GM19025 (cell line): Measurements from ENCODE around the gene CALY.
A peak's percentile ranks its signal among the peaks of the same experiment; 100 is the strongest.
"Not testable (repeated sequence)": the region's sequence is repeated elsewhere in the genome, so short reads cannot be mapped to it uniquely, and the experiment has no call there.

ENCODE experiments used
- ATAC-seq: cut with Tn5 transposase; IDR thresholded peaks from one replicate; pipeline ENCODE4 v1.9.1; 2021; ENCODE audit warnings: mild to moderate bottlenecking, low read depth, moderate library complexity; ENCODE audit not compliant: unreplicated experiment

The CALY gene, protein sequence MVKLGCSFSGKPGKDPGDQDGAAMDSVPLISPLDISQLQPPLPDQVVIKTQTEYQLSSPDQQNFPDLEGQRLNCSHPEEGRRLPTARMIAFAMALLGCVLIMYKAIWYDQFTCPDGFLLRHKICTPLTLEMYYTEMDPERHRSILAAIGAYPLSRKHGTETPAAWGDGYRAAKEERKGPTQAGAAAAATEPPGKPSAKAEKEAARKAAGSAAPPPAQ

DNA sequence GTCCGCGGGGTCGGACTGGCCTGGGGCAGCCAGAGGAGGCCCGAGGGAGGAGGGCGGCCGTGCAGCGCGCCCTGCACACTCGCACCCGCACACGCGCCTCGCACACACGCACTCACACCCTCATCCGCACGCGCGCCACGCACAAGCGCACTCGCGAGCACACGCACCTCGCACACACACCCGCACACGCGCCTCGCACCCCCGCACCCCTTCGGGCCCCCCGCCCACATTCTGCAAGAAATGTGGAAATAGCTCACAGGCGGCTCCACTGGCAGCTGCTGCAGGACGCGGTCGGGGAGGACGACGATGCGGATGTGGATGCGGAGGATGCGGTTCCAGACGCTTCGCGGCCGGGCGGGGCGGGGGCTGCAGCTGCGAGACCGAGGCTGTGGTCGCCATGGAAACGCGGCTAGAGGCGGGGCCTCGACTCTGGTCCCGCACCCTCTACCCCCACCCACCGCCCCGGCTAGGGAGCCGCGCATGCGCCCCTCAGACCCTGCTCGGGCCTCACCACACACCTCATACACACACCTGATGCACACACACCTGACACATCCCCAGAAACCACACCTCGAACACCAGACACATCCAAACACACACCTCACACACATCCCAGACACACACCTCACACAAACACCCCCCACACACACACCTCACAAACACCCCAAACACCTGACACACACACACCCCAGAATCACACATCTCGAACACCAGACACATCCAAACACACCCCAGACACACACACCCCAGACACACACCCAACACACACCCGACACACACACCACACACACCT, at the start of gene CALY:
TSS of gene CALY (minus strand) at position 320 of the 793 bp plus-strand sequence. CDS start 7,907 bp downstream, outside the sequence.
- no peak for ATAC-seq

DNA sequence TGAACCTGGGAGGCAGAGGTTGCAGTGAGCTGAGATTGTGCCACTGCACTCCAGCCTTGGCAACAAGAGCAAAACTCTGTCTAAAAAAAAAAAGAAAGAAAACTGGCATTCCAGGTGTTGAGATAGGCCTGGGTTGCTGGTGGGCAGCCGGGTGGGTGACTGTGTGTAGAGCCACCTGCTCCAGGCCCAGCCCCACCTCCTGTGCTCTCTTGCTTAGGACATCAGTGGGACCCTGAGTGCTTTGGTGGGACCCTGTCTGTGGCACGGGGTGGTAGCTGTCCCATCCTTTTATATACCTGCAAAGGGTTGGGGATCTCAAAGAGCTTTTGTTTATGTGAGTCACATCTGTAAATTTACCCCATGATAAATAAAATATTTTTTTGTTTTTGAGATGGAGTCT, 48.5 kb upstream of the CALY start:
- ATAC-seq: no peak

DNA sequence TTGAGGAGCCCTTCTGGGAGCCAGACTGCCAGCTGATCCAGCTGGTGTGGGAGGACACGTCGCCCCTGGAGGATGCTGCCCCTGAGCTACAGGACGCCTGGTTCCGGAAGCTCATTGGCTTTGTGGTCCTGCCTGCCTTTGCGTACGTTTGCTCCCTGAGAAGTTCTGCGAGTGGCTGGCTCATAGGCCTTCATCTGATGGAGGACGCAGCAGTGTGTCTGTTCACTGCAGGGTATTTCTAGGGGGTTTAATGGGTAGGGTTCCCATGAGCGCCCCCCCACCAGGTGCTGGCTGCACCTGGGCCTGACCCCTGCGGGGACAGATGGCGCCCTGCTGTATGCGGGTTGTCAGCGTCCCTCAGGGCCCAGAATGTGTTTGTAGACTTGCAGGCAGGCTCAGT, 47.4 kb upstream of the CALY start:
- ATAC-seq: no peak

DNA sequence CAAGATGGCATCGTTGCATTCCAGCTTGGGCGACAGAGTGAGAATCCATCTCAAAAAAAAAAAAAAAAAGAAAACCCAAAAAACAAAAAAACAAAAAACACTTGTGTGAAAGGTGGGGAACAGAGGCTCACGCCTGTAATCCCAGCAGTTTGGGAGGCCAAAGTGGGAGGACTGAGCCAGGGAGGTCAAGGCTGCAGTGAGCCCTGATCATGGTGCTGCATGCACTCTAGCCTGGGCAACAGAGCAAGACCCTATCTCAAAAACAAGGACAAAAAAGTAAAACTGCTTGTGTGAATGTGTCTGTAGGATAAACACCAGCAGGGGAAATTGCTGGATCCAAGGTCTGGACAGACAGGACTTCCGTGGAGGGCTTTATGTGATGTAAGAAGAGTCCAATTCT, 46.9 kb upstream of the CALY start:
- no peak for ATAC-seq

DNA sequence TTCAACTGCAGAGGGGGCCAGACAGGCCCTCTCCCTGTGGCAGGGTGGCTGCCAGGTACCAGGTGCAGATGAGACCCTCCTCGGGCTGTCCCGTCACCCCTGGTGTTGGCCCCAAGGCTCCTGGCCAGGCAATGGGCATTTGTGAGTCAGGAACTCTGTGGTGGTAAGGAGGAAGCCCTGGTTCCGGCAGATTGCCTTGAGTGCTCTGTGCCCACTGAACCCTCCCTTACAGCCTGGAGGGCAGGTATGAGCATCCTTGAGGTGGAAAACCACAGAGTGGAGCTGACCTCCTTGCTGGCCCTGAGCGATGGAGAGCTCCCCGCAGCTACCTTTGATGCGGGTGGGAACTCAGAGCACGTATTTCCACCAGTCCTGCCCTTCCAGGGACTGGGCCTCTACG, 44.3 kb upstream of the CALY start:
- ATAC-seq: no peak

DNA sequence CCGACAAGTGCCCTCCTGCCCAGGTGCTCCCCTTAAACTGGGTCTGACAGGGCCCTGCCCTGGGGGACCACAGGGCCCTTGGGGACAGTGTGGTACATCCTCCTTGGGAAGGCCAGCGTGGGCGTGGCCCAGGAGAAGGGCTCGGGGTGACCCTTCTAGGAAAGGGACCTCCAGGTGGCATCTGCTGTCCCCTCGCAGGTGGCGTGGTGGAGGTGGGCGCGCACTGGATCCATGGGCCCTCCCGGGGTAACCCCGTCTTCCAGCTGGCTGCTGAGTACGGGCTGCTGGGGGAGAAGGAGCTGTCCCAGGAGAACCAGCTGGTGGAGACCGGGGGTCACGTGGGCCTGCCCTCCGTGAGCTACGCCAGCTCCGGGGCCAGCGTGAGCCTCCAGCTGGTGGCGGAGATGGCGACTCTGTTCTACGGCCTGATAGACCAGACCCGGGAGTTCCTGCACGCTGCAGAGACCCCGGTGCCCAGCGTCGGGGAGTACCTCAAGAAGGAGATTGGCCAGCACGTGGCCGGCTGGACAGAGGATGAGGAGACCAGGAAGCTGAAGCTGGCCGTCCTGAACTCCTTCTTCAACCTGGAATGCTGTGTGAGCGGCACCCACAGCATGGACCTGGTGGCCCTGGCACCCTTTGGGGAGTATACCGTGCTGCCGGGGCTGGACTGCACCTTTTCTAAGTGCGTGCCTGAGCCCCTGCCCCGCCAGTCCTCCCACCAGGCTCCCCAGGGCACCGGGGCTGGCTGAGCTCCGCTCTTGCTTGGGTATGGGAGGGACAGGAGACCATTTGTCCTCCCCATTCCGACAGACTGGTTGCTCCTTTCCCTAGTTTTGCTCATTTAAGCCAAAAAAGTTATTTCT, 43.3 kb upstream of the CALY start:
- no peak for ATAC-seq

DNA sequence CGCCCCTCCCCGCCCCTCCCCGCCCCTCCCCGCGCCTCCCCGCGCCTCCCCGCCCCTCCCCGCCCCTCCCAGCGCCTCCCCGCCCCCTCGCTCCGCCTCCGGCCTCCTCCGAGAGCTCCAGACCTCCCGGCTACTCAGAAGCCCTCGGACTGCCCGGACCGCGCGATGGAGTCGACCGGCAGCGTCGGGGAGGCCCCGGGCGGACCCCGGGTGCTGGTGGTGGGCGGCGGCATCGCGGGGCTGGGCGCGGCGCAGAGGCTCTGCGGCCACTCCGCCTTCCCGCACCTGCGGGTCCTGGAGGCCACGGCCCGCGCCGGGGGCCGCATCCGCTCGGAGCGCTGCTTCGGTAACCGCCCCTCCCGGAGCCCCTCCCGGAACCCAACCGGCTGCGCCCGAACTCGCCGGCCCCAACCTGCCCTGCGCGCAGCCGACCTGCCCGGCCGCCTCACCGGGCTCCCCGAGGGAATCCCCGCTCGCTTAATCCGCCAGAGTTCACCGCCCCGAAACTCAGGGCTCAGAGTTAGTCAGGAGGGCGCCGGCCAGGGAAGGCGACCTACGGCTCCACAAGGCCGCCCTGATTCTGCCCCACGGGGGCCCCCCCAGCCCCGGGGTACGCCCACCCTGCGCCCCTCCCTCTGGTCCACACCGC, 42.6 kb upstream of the CALY start, which contains the start of gene PAOX:
TSS of gene PAOX (plus strand) at position 111 of the 649 bp plus-strand sequence. CDS start at position 166, 55 bp downstream.
- ATAC-seq: peak; percentile 50

DNA sequence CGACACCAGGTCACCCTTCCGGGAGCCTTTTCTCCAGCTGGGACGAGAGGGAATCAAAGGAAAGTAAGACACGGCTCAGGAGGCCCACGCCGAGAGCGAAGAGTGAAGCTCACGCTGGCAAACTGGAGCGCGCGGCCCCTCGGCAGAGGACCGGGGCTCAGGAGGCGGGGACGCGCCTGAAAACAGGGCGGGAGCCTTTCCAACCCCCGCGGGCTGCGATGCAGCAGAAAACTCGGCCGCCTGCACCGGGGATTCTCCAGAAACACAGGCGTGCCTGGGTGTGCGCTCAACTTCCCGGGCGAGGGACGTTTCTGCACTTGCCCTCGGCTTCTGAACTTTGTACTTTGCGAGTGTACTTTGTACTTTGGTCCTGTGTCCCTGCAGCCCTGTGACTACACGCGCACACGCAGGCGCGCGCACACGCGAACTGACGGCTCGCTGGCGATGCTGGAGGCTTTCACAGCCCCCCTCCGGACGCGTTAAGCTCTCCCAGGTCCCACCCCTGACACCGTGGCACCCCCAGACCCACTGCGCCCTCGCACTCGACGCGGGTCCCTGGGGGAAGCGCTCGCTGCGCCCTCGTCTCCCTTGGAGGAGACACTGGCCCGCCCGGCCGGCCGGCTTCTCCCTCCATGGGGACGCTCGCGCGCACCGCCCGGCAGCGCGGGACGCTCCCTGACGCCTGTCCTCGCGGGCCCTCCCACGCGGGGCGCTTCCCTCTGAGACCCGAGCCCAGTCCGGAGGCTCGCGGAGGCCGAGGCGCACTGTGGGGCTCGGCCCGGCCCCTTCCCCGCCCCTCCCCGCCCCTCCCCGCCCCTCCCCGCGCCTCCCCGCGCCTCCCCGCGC, 41.8 kb upstream of the CALY start:
- peak; percentile 41 for ATAC-seq

DNA sequence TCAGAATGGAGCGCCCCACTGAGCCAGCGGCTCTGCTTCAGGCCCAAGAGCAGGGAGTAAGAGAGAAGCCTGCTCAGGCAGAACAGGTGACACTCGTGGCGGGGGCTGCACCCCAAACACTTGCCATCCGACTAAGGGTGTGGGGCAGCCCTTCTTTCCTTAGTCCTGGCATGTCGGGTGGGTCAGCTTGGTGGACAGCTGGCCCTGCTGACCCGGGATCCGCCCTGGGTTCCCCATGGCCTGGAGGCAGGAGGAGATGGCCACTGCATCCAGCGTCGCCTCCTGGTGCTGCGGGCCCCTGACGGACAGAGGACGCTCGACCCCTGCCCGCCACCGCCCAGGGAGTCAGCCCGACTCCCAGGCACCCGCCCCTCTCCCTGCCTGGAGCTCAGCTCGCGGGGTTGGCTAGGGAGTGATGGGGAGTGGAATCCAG, 41.1 kb upstream of the CALY start:
- ATAC-seq: no peak

DNA sequence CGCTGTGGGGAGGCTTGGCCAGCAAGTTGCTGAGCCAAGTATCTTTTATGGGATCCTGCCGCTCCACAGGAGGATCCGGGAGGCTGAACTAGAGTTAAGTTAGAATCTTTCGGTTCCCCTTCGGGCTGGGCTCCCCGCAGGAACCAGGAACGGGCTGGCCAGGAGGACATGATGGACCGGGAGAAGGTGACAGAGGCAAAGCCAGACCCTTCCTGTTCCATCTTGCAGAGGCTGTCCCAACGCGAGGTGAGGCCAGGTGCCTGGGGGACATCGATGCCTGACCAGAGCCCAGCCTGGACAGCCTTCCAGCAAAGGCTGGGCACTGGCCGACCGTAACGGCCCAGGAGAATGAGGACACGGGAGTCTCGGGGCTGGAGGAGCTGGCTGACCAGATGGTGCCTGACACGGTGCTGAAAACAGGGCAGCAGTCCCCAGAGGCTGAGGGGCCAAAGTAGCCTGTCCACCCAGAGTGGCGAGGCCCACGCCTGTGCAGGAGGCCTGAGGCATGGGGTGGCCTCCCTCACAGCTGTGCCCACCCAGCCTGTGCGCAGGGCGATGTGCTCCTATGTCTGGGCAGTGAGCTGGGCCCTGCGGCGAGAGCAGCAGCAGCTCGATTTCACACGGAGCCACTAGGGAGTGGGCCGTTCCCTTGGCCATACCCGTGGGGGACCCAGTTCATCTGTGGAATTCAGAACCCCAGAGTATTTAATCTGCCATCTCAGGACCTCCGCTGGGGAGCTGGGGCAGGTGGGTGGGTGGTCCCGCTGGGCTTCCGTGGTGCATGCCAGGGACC, 40.5 kb upstream of the CALY start:
- no peak for ATAC-seq

DNA sequence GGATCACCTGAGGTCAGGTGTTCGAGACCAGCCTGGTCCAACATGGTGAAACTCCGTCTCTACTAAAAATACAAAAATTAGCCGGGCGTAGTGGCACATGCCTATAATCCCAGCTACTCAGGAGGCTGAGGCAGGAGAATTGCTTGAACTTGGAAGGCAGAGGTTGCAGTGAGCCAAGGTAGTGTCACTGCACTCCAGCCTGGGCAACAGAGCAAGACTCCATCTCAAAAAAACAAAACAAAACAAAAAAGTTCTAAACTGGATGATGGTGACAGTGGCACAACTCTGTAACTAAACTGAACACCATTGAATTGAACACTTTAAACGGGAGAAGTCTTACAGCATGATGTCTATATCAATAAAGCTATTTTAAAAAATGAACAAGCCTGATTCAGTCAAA, 39.5 kb upstream of the CALY start:
- ATAC-seq: not testable (repeated sequence)

DNA sequence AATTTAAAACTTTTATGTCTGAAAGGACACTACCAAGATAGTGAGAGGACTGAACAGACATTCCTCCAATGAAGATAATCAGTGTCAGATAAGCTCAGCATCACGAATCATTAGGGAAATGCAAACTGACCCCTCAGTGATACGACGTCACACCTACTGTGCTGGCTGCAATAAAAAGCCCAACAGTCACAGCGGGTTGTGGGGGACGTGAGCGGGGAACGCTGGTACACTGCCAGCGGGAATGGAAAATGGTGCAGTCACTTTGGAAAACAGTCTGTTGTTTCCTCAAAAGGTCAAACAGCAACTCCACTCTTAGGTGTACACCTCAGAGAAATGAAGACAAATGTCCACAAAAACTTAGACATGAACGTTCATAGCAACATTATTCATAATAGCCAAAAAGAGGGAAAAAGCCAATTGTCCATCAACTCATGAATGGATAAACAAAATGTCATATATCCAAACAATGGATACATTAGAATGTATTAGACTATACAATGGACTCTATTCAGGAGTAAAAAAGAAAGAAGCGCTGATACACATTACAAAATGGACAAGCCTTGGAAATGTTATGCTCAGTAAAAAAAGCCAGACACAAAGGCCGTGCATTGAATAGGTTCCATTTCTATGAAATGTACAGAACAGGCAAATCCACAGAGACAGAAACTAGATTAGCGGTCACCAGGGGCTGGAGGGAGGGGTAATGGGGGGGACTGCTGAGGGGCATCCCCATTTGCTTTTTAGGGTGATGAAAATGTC, 38.8 kb upstream of the CALY start:
- no peak for ATAC-seq

DNA sequence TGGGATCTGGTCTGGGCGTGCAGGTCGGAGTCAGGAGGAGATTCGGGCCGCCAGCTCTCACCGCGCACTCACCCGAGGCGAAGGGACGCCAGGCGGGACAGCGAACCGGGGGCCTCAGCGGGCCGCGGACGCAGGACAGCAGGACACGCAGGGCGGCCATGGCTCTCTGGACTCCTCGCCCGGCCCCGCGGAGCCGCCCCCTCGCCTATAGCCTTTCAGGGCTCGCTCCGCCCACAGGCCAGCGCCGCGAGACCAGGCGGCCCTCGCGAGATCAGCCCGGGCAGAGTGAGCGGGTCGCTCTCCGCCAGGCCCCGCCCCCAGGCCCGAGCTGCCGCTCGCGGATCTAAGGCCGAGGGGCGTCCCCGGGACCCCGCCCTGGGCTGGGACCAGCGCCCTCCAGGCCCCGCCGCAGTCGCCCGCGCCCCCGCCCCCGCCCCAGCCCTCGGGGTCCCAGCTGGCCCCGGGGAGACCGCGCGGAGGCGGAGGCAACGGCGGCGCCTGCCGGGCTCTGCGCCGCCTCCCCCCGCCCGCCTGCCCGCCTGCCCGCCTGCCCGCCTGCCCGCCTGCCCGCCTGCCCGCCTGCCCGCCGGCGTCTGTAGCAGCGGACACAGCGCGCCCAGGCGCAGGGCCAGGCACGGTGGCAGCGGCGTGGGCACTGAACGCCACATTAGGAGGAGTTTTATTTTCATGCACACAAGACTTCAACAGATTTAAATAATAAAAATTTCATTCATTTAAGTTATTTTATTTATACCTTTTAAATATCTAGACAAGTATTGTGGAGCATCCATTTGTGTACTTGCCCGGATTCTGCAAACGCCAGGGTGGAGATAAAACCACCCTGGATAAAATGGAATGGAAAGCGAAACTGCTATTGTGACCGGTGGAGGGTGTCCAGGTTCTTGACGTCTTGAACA, 36.7 kb upstream of the CALY start, which contains the start of gene ECHS1:
TSS of gene ECHS1 (minus strand) at position 181 of the 917 bp plus-strand sequence. CDS start at position 160, 21 bp downstream.
- ATAC-seq: peak; percentile 94

DNA sequence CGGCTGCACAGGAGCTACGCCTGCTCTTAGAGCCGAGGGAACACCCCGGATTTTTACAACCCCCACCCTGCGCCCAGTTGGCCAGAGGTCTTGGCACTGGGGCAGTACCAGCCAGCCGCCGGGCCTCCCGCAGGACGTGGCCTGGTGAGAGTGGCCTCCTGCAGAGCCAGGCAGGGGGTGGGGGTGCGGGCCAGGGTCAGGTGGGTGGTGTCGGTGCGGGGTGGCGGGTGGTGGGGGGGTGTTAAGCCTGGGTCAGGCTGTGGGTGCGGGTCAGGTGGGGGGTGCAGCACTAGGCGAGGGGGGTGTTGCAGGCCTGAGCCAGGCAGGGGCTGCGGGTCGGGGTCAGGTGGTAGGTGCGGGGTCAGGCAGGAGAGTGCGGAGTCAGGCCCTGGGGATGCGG, 35.8 kb upstream of the CALY start:
- no peak for ATAC-seq

DNA sequence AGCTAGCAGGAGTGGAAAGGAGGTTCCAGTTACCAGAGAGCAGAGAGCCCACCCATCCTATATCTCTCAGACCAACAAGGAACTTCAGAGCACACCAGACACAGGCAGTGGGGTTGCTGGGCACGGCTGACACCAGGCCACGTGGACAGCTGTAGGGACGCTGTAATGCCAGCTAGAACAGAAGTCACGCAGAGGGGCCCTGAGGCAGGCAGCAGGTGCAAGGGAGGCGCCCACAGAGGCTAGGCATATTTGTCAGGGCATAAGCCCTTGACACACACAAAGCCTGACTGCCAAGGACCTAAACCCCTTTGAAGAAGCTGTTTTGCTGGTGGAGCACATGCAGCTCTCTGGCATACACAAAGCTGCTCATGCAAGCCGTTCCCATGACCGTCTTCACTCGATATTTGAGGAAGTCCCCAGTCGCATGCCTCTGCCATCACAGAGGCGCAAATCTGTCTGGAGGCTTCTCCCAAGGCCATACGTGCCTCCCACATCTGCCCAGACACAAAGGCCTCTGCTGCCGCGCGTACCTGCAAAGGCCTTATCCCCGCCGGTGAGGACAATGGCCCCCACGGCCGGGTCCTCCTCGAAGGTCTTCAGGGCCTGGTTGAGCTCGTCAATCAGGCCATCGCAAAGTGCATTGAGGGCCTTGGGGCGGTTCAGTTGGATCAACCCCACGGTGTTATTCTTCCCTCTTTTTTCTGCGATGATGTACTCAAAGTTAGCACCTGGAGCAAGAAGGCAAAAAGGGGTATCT, 33.5 kb upstream of the CALY start:
- no peak for ATAC-seq

DNA sequence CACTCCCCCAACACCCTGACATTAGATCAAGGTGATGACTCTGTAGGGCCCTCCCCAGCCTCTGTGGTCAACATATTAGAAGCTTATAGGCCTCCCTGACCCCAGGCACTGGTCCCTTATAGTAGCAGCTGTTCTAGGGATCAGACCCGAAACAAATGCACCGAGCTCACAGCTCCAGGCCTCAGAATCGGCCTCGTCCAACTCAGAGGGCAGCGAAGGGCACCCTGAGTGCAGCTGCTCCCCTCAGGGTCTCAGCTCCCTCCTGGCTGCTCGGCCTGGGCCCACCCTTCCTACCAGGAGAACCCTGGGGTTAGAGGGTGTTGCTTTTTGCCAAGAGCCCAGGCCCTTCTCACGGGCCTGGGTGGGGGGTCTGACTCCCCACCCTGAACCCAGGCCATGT, 31.5 kb upstream of the CALY start:
- no peak for ATAC-seq
